ENCODE measurements around the gene GDF2.

GDF2 gene

GRCh38 chr10:47317251-47317650 lies 5.0 kb upstream of the GDF2 start:
- H3K4me1 ChIP-seq (ENCODE audit: control insufficient read depth, insufficient read depth, low read length): no peaks in the 10 kb centered on the region
- no peaks in the 10 kb centered on the region for H3K27me3 ChIP-seq (ENCODE audit: control insufficient read depth, insufficient read depth, low read length)
- H3K9ac ChIP-seq (ENCODE audit: low read depth, low read length): no peak overlapping the region
- H3K4me3 ChIP-seq (ENCODE audit: low read depth, low read length): no peak overlapping the region
- H3K9me3 ChIP-seq (ENCODE audit: control insufficient read depth, insufficient read depth, low read length): no peaks in the 10 kb centered on the region
- H3K36me3 ChIP-seq (ENCODE audit: control insufficient read depth, insufficient read depth, low read length): no peaks in the 10 kb centered on the region

DNA sequence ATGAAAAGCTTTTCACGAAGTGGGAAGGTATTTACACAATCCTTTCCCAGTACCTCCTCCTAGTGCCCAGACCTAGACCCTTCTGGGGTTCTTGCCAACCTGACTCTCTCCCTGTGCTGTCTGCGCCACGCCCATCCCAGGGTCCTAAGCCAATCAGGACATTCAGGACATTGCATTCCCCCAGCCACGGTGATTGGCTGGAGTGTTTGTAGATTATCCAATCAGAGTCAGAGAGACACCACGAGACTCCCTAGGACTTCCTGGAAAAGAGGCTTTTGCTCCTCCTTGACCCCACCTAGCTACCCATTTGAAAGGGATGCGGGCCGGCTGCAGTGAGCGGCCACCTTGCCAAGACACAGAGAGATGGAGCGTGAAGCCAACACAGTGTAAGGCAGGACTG lies 3.5 kb upstream of the GDF2 start:
- Histone ChIP-seq H3K27me3 (ENCODE audit: control insufficient read depth, insufficient read depth, low read length) (no peaks in the 10 kb centered on the region), H3K4me1 (ENCODE audit: control insufficient read depth, insufficient read depth, low read length) (no peaks in the 10 kb centered on the region), H3K4me3 (ENCODE audit: low read depth, low read length) (no peak overlapping the region), H3K36me3 (ENCODE audit: control insufficient read depth, insufficient read depth, low read length) (no peaks in the 10 kb centered on the region), H3K9ac (ENCODE audit: low read depth, low read length) (no peak overlapping the region), H3K9me3 (ENCODE audit: control insufficient read depth, insufficient read depth, low read length) (no peaks in the 10 kb centered on the region)

DNA sequence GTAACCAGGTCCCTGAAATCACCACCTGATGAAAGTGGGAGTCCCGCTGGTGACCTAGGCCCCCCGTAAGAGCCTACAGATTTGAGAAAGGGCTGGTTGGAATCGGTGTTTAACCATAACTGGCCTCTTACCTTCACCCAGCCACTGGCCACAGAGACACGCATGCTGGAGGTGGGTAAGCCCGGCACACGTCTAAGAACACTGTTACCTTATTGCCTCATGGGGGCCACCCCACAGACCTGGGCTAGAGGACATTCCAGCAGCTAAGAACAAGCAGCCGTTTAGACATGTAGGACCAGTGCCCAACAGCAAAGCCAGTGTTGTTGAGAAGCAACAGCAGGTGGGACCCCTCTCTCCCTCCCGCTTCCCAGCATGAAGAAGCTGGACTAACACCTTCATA lies 2.5 kb upstream of the GDF2 start:
- Histone ChIP-seq H3K4me1 (ENCODE audit: control insufficient read depth, insufficient read depth, low read length) (no peaks in the 10 kb centered on the region), H3K9ac (ENCODE audit: low read depth, low read length) (no peak overlapping the region), H3K4me3 (ENCODE audit: low read depth, low read length) (no peak overlapping the region), H3K36me3 (ENCODE audit: control insufficient read depth, insufficient read depth, low read length) (no peaks in the 10 kb centered on the region), H3K9me3 (ENCODE audit: control insufficient read depth, insufficient read depth, low read length) (no peaks in the 10 kb centered on the region), H3K27me3 (ENCODE audit: control insufficient read depth, insufficient read depth, low read length) (no peaks in the 10 kb centered on the region)

DNA sequence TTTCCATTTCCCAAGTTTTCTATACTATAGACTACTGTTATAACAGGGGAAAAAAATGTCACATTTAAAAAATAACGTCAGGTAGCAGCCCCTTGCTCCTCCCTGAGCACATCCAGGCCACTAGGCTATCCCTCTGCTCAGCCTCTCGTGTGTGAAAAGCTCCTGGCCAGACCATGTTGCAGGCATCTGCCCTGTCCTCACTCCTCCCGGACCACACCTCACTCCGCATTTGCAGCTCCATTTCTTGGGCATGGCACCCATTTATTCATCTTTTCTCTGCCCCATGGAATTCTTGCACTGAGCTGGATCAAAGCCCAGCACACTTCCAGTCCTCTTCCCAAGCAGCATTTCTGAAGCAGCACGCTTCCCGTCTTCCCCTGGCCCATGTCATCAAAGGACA lies 1.4 kb upstream of the GDF2 start:
- no peaks in the 10 kb centered on the region for H3K9me3 ChIP-seq (ENCODE audit: control insufficient read depth, insufficient read depth, low read length)
- H3K36me3 ChIP-seq (ENCODE audit: control insufficient read depth, insufficient read depth, low read length): no peaks in the 10 kb centered on the region
- no peaks in the 10 kb centered on the region for H3K27me3 ChIP-seq (ENCODE audit: control insufficient read depth, insufficient read depth, low read length)
- no peaks in the 10 kb centered on the region for H3K4me1 ChIP-seq (ENCODE audit: control insufficient read depth, insufficient read depth, low read length)
- H3K4me3 ChIP-seq (ENCODE audit: low read depth, low read length): no peak overlapping the region
- H3K9ac ChIP-seq (ENCODE audit: low read depth, low read length): no peak overlapping the region

GRCh38 chr10:47321521-47322195 lies 596 bp upstream of the GDF2 start:
- H3K9me3 ChIP-seq (ENCODE audit: control insufficient read depth, insufficient read depth, low read length): no peaks in the 10 kb centered on the region
- no peaks in the 10 kb centered on the region for H3K36me3 ChIP-seq (ENCODE audit: control insufficient read depth, insufficient read depth, low read length)
- H3K4me3 ChIP-seq (ENCODE audit: low read depth, low read length): no peak overlapping the region
- H3K4me1 ChIP-seq (ENCODE audit: control insufficient read depth, insufficient read depth, low read length): no peaks in the 10 kb centered on the region
- no peak overlapping the region for H3K9ac ChIP-seq (ENCODE audit: low read depth, low read length)
- no peaks in the 10 kb centered on the region for H3K27me3 ChIP-seq (ENCODE audit: control insufficient read depth, insufficient read depth, low read length)

GRCh38 chr10:47323087-47323486 lies 833 bp downstream of the GDF2 start:
- no peaks in the 10 kb centered on the region for H3K36me3 ChIP-seq (ENCODE audit: control insufficient read depth, insufficient read depth, low read length)
- no peaks in the 10 kb centered on the region for H3K9me3 ChIP-seq (ENCODE audit: control insufficient read depth, insufficient read depth, low read length)
- H3K4me1 ChIP-seq (ENCODE audit: control insufficient read depth, insufficient read depth, low read length): no peaks in the 10 kb centered on the region
- no peaks in the 10 kb centered on the region for H3K27me3 ChIP-seq (ENCODE audit: control insufficient read depth, insufficient read depth, low read length)
- no peak overlapping the region for H3K9ac ChIP-seq (ENCODE audit: low read depth, low read length)
- H3K4me3 ChIP-seq (ENCODE audit: low read depth, low read length): no peak overlapping the region

DNA sequence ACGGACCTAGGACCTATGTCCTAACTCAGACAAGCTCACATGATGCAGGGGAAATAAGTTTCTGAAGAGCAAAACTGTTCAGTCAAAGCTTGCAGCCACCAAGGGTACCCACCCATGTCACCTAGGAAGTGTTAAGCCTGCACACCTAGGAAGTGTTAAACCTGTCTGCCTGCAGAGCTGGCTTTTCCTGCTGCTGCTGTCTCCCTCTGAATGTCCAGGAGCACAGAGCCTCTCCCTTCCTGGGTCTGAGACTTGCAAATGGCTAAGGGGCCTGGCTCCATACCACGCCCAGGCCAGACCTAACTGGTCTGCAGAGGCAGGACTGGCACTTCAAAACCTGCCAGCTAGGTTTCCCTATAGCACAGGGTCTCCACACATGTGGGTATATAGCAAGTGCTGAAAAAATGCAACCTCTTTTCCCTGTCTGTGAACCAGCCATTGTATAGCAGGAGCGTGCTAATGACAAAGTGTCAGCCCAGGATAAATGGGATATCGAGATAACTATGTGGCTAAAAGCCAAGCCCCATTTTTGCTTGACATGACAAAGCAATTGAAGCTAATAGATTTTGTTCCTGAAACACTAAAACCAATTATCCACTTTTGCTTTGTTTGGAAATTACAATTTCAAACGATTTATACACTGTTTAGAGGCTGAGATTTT lies 1.5 kb downstream of the GDF2 start:
- no peak overlapping the region for H3K4me3 ChIP-seq (ENCODE audit: low read depth, low read length)
- H3K4me1 ChIP-seq (ENCODE audit: control insufficient read depth, insufficient read depth, low read length): no peaks in the 10 kb centered on the region
- no peaks in the 10 kb centered on the region for H3K36me3 ChIP-seq (ENCODE audit: control insufficient read depth, insufficient read depth, low read length)
- no peaks in the 10 kb centered on the region for H3K9me3 ChIP-seq (ENCODE audit: control insufficient read depth, insufficient read depth, low read length)
- H3K27me3 ChIP-seq (ENCODE audit: control insufficient read depth, insufficient read depth, low read length): no peaks in the 10 kb centered on the region
- no peak overlapping the region for H3K9ac ChIP-seq (ENCODE audit: low read depth, low read length)

GRCh38 chr10:47325303-47326291 lies 3.3 kb downstream of the GDF2 start:
- Histone ChIP-seq H3K4me3 (ENCODE audit: low read depth, low read length) (no peak overlapping the region), H3K36me3 (ENCODE audit: control insufficient read depth, insufficient read depth, low read length) (no peaks in the 10 kb centered on the region), H3K27me3 (ENCODE audit: control insufficient read depth, insufficient read depth, low read length) (no peaks in the 10 kb centered on the region), H3K9ac (ENCODE audit: low read depth, low read length) (no peak overlapping the region), H3K9me3 (ENCODE audit: control insufficient read depth, insufficient read depth, low read length) (no peaks in the 10 kb centered on the region), H3K4me1 (ENCODE audit: control insufficient read depth, insufficient read depth, low read length) (no peaks in the 10 kb centered on the region)

GRCh38 chr10:47326306-47326926 lies 4.2 kb downstream of the GDF2 start:
- H3K4me1 ChIP-seq (ENCODE audit: control insufficient read depth, insufficient read depth, low read length): no peaks in the 10 kb centered on the region
- no peaks in the 10 kb centered on the region for H3K27me3 ChIP-seq (ENCODE audit: control insufficient read depth, insufficient read depth, low read length)
- H3K9me3 ChIP-seq (ENCODE audit: control insufficient read depth, insufficient read depth, low read length): no peaks in the 10 kb centered on the region
- no peak overlapping the region for H3K4me3 ChIP-seq (ENCODE audit: low read depth, low read length)
- no peak overlapping the region for H3K9ac ChIP-seq (ENCODE audit: low read depth, low read length)
- no peaks in the 10 kb centered on the region for H3K36me3 ChIP-seq (ENCODE audit: control insufficient read depth, insufficient read depth, low read length)

GRCh38 chr10:47326927-47327330 lies 4.7 kb downstream of the GDF2 start:
- Histone ChIP-seq H3K4me3 (ENCODE audit: low read depth, low read length) (no peak overlapping the region), H3K27me3 (ENCODE audit: control insufficient read depth, insufficient read depth, low read length) (no peaks in the 10 kb centered on the region), H3K9ac (ENCODE audit: low read depth, low read length) (no peak overlapping the region), H3K9me3 (ENCODE audit: control insufficient read depth, insufficient read depth, low read length) (no peaks in the 10 kb centered on the region), H3K4me1 (ENCODE audit: control insufficient read depth, insufficient read depth, low read length) (no peaks in the 10 kb centered on the region), H3K36me3 (ENCODE audit: control insufficient read depth, insufficient read depth, low read length) (no peaks in the 10 kb centered on the region)

- Histone ChIP-seq H3K4me1 (ENCODE audit: control insufficient read depth, insufficient read depth, low read length) (no peaks in the 10 kb centered on the region), H3K4me3 (ENCODE audit: low read depth, low read length) (no peak overlapping the region), H3K9me3 (ENCODE audit: control insufficient read depth, insufficient read depth, low read length) (no peaks in the 10 kb centered on the region), H3K9ac (ENCODE audit: low read depth, low read length) (no peak overlapping the region), H3K27me3 (ENCODE audit: control insufficient read depth, insufficient read depth, low read length) (no peaks in the 10 kb centered on the region), H3K36me3 (ENCODE audit: control insufficient read depth, insufficient read depth, low read length) (no peaks in the 10 kb centered on the region)
Observed at GRCh38 chr10:47329855-47330254, 7.6 kb downstream of the GDF2 start.
